HepG2 (cell line): ENCODE results near the gene ATP6V1C2. TPM values are rescaled to one million over a fixed set of nuclear protein-coding genes. Genes with fewer than 3 reads are reported as not detected.

Experiments used
- ATAC-seq: fragments of 200-7000 bp; cut with Tn5 transposase; 3 replicates; pipeline ENCODE4 v1.9.1; 2020; ENCODE audit warnings: mild to moderate bottlenecking, moderate library complexity
- BruUV-seq: library from RNA; stranded (reverse); fragments of 400-500 nt; replicated peaks from 2 replicates; lab custom pipeline; 2021; lab: Mats Ljungman, UMichigan
- CTCF ChIA-PET: fragments of 300-600 bp; formaldehyde crosslinking; extraction: SDS; loops from one replicate; lab custom pipeline; 2021; ENCODE audit warnings: low total read pairs, inconsistent platforms, low intra/inter-chr PET ratio; lab: Yijun Ruan, JAX
- POLR2A ChIA-PET: fragments of 350-600 bp; sonication (Branson Sonifier 250); formaldehyde crosslinking; loops from one replicate; lab custom pipeline; 2020; ENCODE audit warnings: antibody characterized with exemption, inconsistent platforms; lab: Yijun Ruan, JAX
- DNase-seq: peaks from one replicate; pipeline ENCODE4 v3.0.0-alpha.2; 2015; ENCODE audit warnings: low spot score
- FAIRE-seq: peaks from 3 replicates; lab custom pipeline; 2011; peaks lifted over from hg19 to GRCh38; lab: Jason Lieb, UNC
- H2AFZ ChIP-seq: one replicate; pipeline ENCODE4 v1.6.1; 2011; ENCODE audit warnings: low read length, inconsistent platforms
- H3K27ac ChIP-seq: fragments of 300-600 bp; 3 replicates; pipeline ENCODE4 v1.8.0; 2011; ENCODE audit warnings: mixed run types, mild to moderate bottlenecking, mixed read lengths, low read length, inconsistent platforms; ENCODE audit not compliant: insufficient read depth; ENCODE audit errors: extremely low read length
- H3K27me3 ChIP-seq, 2 experiments: fragments of 200-600 bp in 1 of 2; 2 replicates in 1 of 2; 3 replicates in 1 of 2; pipeline versions ENCODE4 v1.6.0 to v1.8.0; 2011; ENCODE audit warnings: low read length in 2 of 2, mild to moderate bottlenecking in 2 of 2, moderate library complexity in 2 of 2, inconsistent platforms in 1 of 2; ENCODE audit not compliant: insufficient read depth in 2 of 2, control insufficient read depth in 1 of 2
- H3K36me3 ChIP-seq, 2 experiments: fragments of 200-600 bp in 1 of 2; replicated peaks in 1 of 2; 2 replicates in 1 of 2; 3 replicates in 1 of 2; pipeline versions ENCODE4 v1.5.1 to v1.8.0; 2011; ENCODE audit warnings: low read length in 2 of 2, inconsistent platforms in 1 of 2; ENCODE audit not compliant: insufficient read depth in 2 of 2, control insufficient read depth in 1 of 2
- H3K4me1 ChIP-seq: 2 replicates; pipeline ENCODE4 v1.5.1; 2012; ENCODE audit warnings: low read length, inconsistent platforms; ENCODE audit not compliant: insufficient read depth
- H3K4me2 ChIP-seq: 2 replicates; pipeline ENCODE4 v1.6.0; 2011; ENCODE audit warnings: low read depth, low read length, inconsistent platforms
- H3K4me3 ChIP-seq, 3 experiments: fragments of 200-600 bp in 1 of 3; sonication (generic), shearing (Covaris generic) in 1 of 3; replicated peaks in 1 of 3; 2 replicates each; pipeline ENCODE4 v1.5.1; 2011 to 2016; ENCODE audit warnings: low read length in 3 of 3, inconsistent platforms in 2 of 3, low read depth in 2 of 3, mild to moderate bottlenecking in 2 of 3, control low read depth in 1 of 3, mixed read lengths in 1 of 3; ENCODE audit not compliant: insufficient read depth in 1 of 3
- H3K79me2 ChIP-seq: one replicate; pipeline ENCODE4 v1.6.1; 2011; ENCODE audit warnings: low read length, inconsistent platforms; ENCODE audit not compliant: insufficient read depth
- H3K9ac ChIP-seq: 2 replicates; pipeline ENCODE4 v1.6.0; 2011; ENCODE audit warnings: mild to moderate bottlenecking, low read depth, low read length, inconsistent platforms; ENCODE audit not compliant: insufficient read depth
- H3K9me3 ChIP-seq: 2 replicates; pipeline ENCODE4 v1.5.1; 2012; ENCODE audit warnings: mild to moderate bottlenecking, low read length
- H4K20me1 ChIP-seq: 2 replicates; pipeline ENCODE4 v1.6.0; 2011; ENCODE audit warnings: inconsistent platforms, mild to moderate bottlenecking, low read length, moderate library complexity; ENCODE audit not compliant: insufficient read depth
- AFF4 ChIP-seq: sonication (generic); formaldehyde crosslinking; IDR thresholded peaks from 2 replicates; pipeline ENCODE4 v1.4.0; 2020; ENCODE audit warnings: missing genetic modification reagents
- BORCS8-MEF2B ChIP-seq: sonication (generic); formaldehyde crosslinking; IDR thresholded peaks from 2 replicates; pipeline ENCODE4 v1.8.0; 2022; ENCODE audit warnings: mild to moderate bottlenecking, missing genetic modification reagents
- CENPX ChIP-seq: sonication (generic); formaldehyde crosslinking; IDR thresholded peaks from 2 replicates; pipeline ENCODE4 v1.9.0; 2021; ENCODE audit warnings: mild to moderate bottlenecking, missing genetic modification reagents, moderate library complexity
- MAZ ChIP-seq, 2 experiments: sonication (generic) in 1 of 2; formaldehyde crosslinking in 1 of 2; IDR thresholded peaks; 2 replicates each; pipeline versions ENCODE4 v1.5.0 to v1.6.1; 2012 to 2020; ENCODE audit warnings: low read depth in 2 of 2, mild to moderate bottlenecking in 2 of 2, borderline replicate concordance in 1 of 2, improper control_type of control experiment in 1 of 2, low read length in 1 of 2, missing genetic modification reagents in 1 of 2, moderate library complexity in 1 of 2
- NFE2L2 ChIP-seq: fragments of 150-350 bp; IDR thresholded peaks from 2 replicates; pipeline ENCODE4 v1.6.1; 2014; ENCODE audit warnings: low read length
- PRPF4 ChIP-seq: fragments of 200-400 bp; formaldehyde crosslinking; IDR thresholded peaks from 2 replicates; pipeline ENCODE4 v1.6.1; 2016; ENCODE audit warnings: low read length, low read depth; ENCODE audit not compliant: poor library complexity, severe bottlenecking
- TBX2 ChIP-seq: sonication (generic); formaldehyde crosslinking; IDR thresholded peaks from 2 replicates; pipeline ENCODE4 v1.5.0; 2020; ENCODE audit warnings: missing genetic modification reagents, mild to moderate bottlenecking, borderline replicate concordance
- ZBTB37 ChIP-seq: sonication (generic); formaldehyde crosslinking; IDR thresholded peaks from 2 replicates; pipeline ENCODE4 v1.4.0; 2020; ENCODE audit warnings: mild to moderate bottlenecking, missing genetic modification reagents
- ZNF276 ChIP-seq: sonication (generic); formaldehyde crosslinking; IDR thresholded peaks from 2 replicates; pipeline ENCODE4 v1.4.0; 2020; ENCODE audit warnings: mild to moderate bottlenecking, low read depth, missing genetic modification reagents
- ZNF317 ChIP-seq: sonication (generic); formaldehyde crosslinking; IDR thresholded peaks from 2 replicates; pipeline ENCODE4 v1.5.0; 2020; ENCODE audit warnings: mild to moderate bottlenecking, missing genetic modification reagents
- ZNF34 ChIP-seq: sonication (generic); formaldehyde crosslinking; IDR thresholded peaks from 2 replicates; pipeline ENCODE4 v1.4.0; 2020; ENCODE audit warnings: mild to moderate bottlenecking, missing genetic modification reagents, borderline replicate concordance
- ZNF441 ChIP-seq: sonication (generic); formaldehyde crosslinking; IDR thresholded peaks from 2 replicates; pipeline ENCODE4 v1.7.0; 2021; ENCODE audit warnings: missing genetic modification reagents, borderline replicate concordance
- ZNF512 ChIP-seq: sonication (generic); formaldehyde crosslinking; IDR thresholded peaks from 2 replicates; pipeline ENCODE4 v1.4.0; 2020; ENCODE audit warnings: mild to moderate bottlenecking, missing genetic modification reagents
- ZNF616 ChIP-seq: sonication (generic); formaldehyde crosslinking; IDR thresholded peaks from 2 replicates; pipeline ENCODE4 v1.5.0; 2020; ENCODE audit warnings: low read depth, mild to moderate bottlenecking, missing genetic modification reagents
- ZNF777 ChIP-seq: sonication (generic); formaldehyde crosslinking; IDR thresholded peaks from 2 replicates; pipeline ENCODE4 v1.4.0; 2020; ENCODE audit warnings: missing genetic modification reagents
- WGBS: methylation state at CpG from one replicate; pipeline ENCODE4 v1.1.6; 2017; ENCODE audit warnings: low lambda C conversion rate; 5-methylcytosine and 5-hydroxymethylcytosine counted together
- in situ Hi-C: cut with HindIII; loops from 2 replicates; pipeline ENCODE4 v1.10.0; 2017; ENCODE audit warnings: low pct_unique_long_range_greater_than_20kb; ENCODE audit not compliant: extremely low pct_ligation_motif_present
- intact Hi-C: fragments of 100-400 bp; cut with micrococcal nuclease; formaldehyde crosslinking; loops from one replicate; pipeline ENCODE4 v1.10.0; 2022; ENCODE audit not compliant: unreplicated experiment
- polyA plus RNA-seq, 8 experiments: library from polyadenylated mRNA; depleted of rRNA in 3 of 8; stranded (reverse) in 7 of 8; unstranded in 1 of 8; fragments of >200 nt; fragmentation: Illumina TruSeq in 4 of 8; extraction: Trizol in 4 of 8; gene quantifications; 2 replicates each; pipeline versions ENCODE4 v1.2.1 to v1.2.3, GENCODE V29; 2011 to 2016; ENCODE audit warnings: low read depth in 4 of 8, missing spikeins in 1 of 8, mixed read lengths in 1 of 8; ENCODE audit not compliant: insufficient read depth in 1 of 8
- total RNA-seq, 5 experiments: library from RNA; depleted of rRNA; stranded (reverse); fragments of >200 nt; fragmentation: Illumina TruSeq; extraction: Trizol; gene quantifications; 2 replicates each; pipeline ENCODE4 v1.2.3, GENCODE V29; 2016; ENCODE audit warnings: low read depth in 1 of 5

ATP6V1C2 gene
- total and polyA plus RNA-seq, 2 of the 13 experiments (the other 11 are each of a cell fraction or from before 2014, with no cell fraction given) = 0.04 to 0.29 TPM

- peaks cover 19 to 73% of the 10 kb centered on the region in 2 experiments for H3K27me3 ChIP-seq
- WGBS = 20% methylated on average over 8 of the region's 8 CpGs
- ChIA-PET POLR2A (no interaction called here), CTCF (interaction anchor here (1.9 to 5.6 kb wide), 4 partner anchors 67 to 296 kb away, joined by 6 to 66 read pairs (median 22); no protein-coding TSS in a partner anchor)
- ATAC-seq = no peak
- TF ChIP-seq ZNF441 = no peak
- no peak for TF ChIP-seq MAZ (IDR thresholded peaks at IDR 0.05; ENCODE audit: borderline replicate concordance, low read depth, low read length)
- TF ChIP-seq MAZ (CRISPR knock-in tag; IDR thresholded peaks at IDR 0.05; ENCODE audit: low read depth) = no peak
- no peak for TF ChIP-seq ZBTB37 (CRISPR knock-in tag)
- TF ChIP-seq ZNF777 = no peak
- TF ChIP-seq ZNF317 (CRISPR knock-in tag) = no peak
- TF ChIP-seq ZNF616 (CRISPR knock-in tag) = no peak
- no peak for TF ChIP-seq ZNF276
- no peak for TF ChIP-seq TBX2 (CRISPR knock-in tag)
- TF ChIP-seq ZNF512 (CRISPR knock-in tag) = no peak
- TF ChIP-seq AFF4 (CRISPR knock-in tag) = no peak
- no peak for TF ChIP-seq PRPF4
- TF ChIP-seq NFE2L2 = no peak
- TF ChIP-seq BORCS8-MEF2B (CRISPR knock-in tag) = no peak
- TF ChIP-seq ZNF34 (CRISPR knock-in tag) = no peak
- no peak for TF ChIP-seq CENPX
- no TSS peak for BruUV-seq
- no peak for DNase-seq
- FAIRE-seq = no peak
- no peak overlapping the region for H2AFZ ChIP-seq
- no peaks in the 10 kb centered on the region for H3K79me2 ChIP-seq
- intact Hi-C loops = no loop called here
- H3K36me3 ChIP-seq = no peaks in the 10 kb centered on the region
- H3K4me3 ChIP-seq = no peak overlapping the region
- no peaks in the 10 kb centered on the region for H3K4me1 ChIP-seq
- H3K27ac ChIP-seq = no peak overlapping the region
- in situ Hi-C loops = no loop called here
- H3K9ac ChIP-seq = no peak overlapping the region
- H3K9me3 ChIP-seq = no peaks in the 10 kb centered on the region
- H3K4me2 ChIP-seq = no peak overlapping the region
- H4K20me1 ChIP-seq = no peaks in the 10 kb centered on the region
Measured at GRCh38 chr2:10834068-10834655, 112.7 kb downstream of the ATP6V1C2 start.
